SK-N-SH (cell line): ENCODE results near the gene ZNF454. TPM values are rescaled to one million over a fixed set of nuclear protein-coding genes. Genes with fewer than 3 reads are reported as not detected.

Experiments used
- CTCF ChIA-PET: fragments of 300-600, 350-600 bp; formaldehyde crosslinking; extraction: SDS; loops from one replicate; lab custom pipeline; 2021; lab: Yijun Ruan, JAX
- POLR2A ChIA-PET: fragments of 350-600 bp; sonication (Branson Sonifier 250); formaldehyde crosslinking; extraction: SDS; loops from one replicate; lab custom pipeline; 2020; ENCODE audit warnings: antibody characterized with exemption, inconsistent platforms; lab: Yijun Ruan, JAX
- DNase-seq: peaks from one replicate; pipeline ENCODE4 v3.0.0; 2012
- H2AFZ ChIP-seq: fragments of 200-600 bp; sonication (generic); 2 replicates; pipeline ENCODE4 v1.8.1; 2016; ENCODE audit warnings: antibody characterized with exemption, mild to moderate bottlenecking, low read depth
- H3F3A ChIP-seq: fragments of 200-600 bp; sonication (generic); replicated peaks from 2 replicates; pipeline ENCODE3; 2016; ENCODE audit warnings: antibody characterized with exemption, mild to moderate bottlenecking; ENCODE audit not compliant: insufficient read depth
- H3K27ac ChIP-seq, 2 experiments: fragments of 200-500 bp in 1 of 2; fragments of 200-600 bp in 1 of 2; sonication (Bioruptor generic) in 1 of 2; sonication (generic), shearing (Covaris generic) in 1 of 2; 2 replicates each; pipeline versions ENCODE4 v1.5.1 to v1.6.1; 2014 to 2016; ENCODE audit warnings: low read depth in 2 of 2, inconsistent platforms in 1 of 2, low read length in 1 of 2, mild to moderate bottlenecking in 1 of 2, mixed read lengths in 1 of 2
- H3K27me3 ChIP-seq: fragments of 200-600 bp; sonication (generic), shearing (Covaris generic); 2 replicates; pipeline ENCODE4 v1.6.1; 2016; ENCODE audit warnings: mixed run types; ENCODE audit not compliant: insufficient read depth
- H3K36me3 ChIP-seq, 2 experiments: fragments of 200-500 bp in 1 of 2; fragments of 200-600 bp in 1 of 2; sonication (Bioruptor generic) in 1 of 2; sonication (generic) in 1 of 2; replicated peaks in 1 of 2; 2 replicates each; pipeline versions ENCODE3 to v1.5.1; 2014 to 2016; ENCODE audit warnings: low read length in 1 of 2, mild to moderate bottlenecking in 1 of 2; ENCODE audit not compliant: insufficient read depth in 2 of 2, control insufficient read depth in 1 of 2
- H3K4me1 ChIP-seq, 2 experiments: fragments of 200-500 bp in 1 of 2; fragments of 200-600 bp in 1 of 2; sonication (Bioruptor generic) in 1 of 2; sonication (generic), shearing (Covaris generic) in 1 of 2; 2 replicates each; pipeline versions ENCODE4 v1.5.1 to v1.6.1; 2014 to 2016; ENCODE audit warnings: low read depth in 1 of 2, low read length in 1 of 2, mixed run types in 1 of 2; ENCODE audit not compliant: insufficient read depth in 2 of 2, control insufficient read depth in 1 of 2
- H3K4me2 ChIP-seq: fragments of 200-600 bp; sonication (generic), shearing (Covaris generic); 2 replicates; pipeline ENCODE4 v1.6.1; 2017; ENCODE audit warnings: mixed run types
- H3K4me3 ChIP-seq, 2 experiments: fragments of 200-500 bp in 1 of 2; fragments of 200-600 bp in 1 of 2; sonication (Bioruptor generic) in 1 of 2; sonication (generic), shearing (Covaris generic) in 1 of 2; 2 replicates each; pipeline versions ENCODE4 v1.5.1 to v1.8.1; 2014 to 2016; ENCODE audit warnings: low read depth in 2 of 2, inconsistent platforms in 1 of 2, low read length in 1 of 2, mild to moderate bottlenecking in 1 of 2, mixed read lengths in 1 of 2, moderate library complexity in 1 of 2
- H3K79me2 ChIP-seq: fragments of 200-600 bp; sonication (generic); 2 replicates; pipeline ENCODE4 v1.8.1; 2017; ENCODE audit warnings: mild to moderate bottlenecking; ENCODE audit not compliant: insufficient read depth
- H3K9ac ChIP-seq: fragments of 200-600 bp; sonication (generic); 2 replicates; pipeline ENCODE4 v1.6.1; 2017; ENCODE audit warnings: mixed run types
- H3K9me2 ChIP-seq: fragments of 200-600 bp; sonication (generic); 2 replicates; pipeline ENCODE4 v1.6.1; 2017; ENCODE audit warnings: mixed run types
- H3K9me3 ChIP-seq: fragments of 200-600 bp; sonication (generic); 2 replicates; pipeline ENCODE4 v1.6.1; 2017; ENCODE audit warnings: mixed run types, mild to moderate bottlenecking, moderate library complexity
- H4K20me1 ChIP-seq: fragments of 200-600 bp; sonication (generic); 2 replicates; pipeline ENCODE4 v1.6.1; 2017; ENCODE audit warnings: mild to moderate bottlenecking, mixed run types; ENCODE audit not compliant: insufficient read depth
- ELF1 ChIP-seq: IDR thresholded peaks from 2 replicates; pipeline ENCODE4 v1.4.0; 2012
- FOSL2 ChIP-seq: IDR thresholded peaks from 2 replicates; pipeline ENCODE4 v1.4.0; 2012; ENCODE audit warnings: low read depth, mild to moderate bottlenecking, moderate library complexity, borderline replicate concordance
- FOXJ3 ChIP-seq: sonication (generic); formaldehyde crosslinking; IDR thresholded peaks from 2 replicates; pipeline ENCODE4 v1.5.1; 2020; ENCODE audit warnings: mild to moderate bottlenecking, missing genetic modification reagents
- GABPA ChIP-seq: IDR thresholded peaks from 2 replicates; pipeline ENCODE4 v1.4.0; 2012; ENCODE audit warnings: low read depth, mild to moderate bottlenecking
- GATA2 ChIP-seq: sonication (generic); formaldehyde crosslinking; IDR thresholded peaks from 2 replicates; pipeline ENCODE4 v1.5.0; 2020; ENCODE audit warnings: mild to moderate bottlenecking, missing genetic modification reagents
- MEF2A ChIP-seq: IDR thresholded peaks from 2 replicates; pipeline ENCODE4 v1.4.0; 2012; ENCODE audit warnings: low read depth, borderline replicate concordance
- NRF1 ChIP-seq: IDR thresholded peaks from 2 replicates; pipeline ENCODE4 v1.6.1; 2012; ENCODE audit warnings: low read depth, mild to moderate bottlenecking, low read length
- POLR2AphosphoS5 ChIP-seq: IDR thresholded peaks from 2 replicates; pipeline ENCODE4 v1.6.1; 2012; ENCODE audit warnings: low read depth, low read length
- RAD21 ChIP-seq: IDR thresholded peaks from 2 replicates; pipeline ENCODE4 v1.6.1; 2012; ENCODE audit warnings: mild to moderate bottlenecking, low read length
- RCOR1 ChIP-seq: fragments of 150-350 bp; IDR thresholded peaks from 2 replicates; pipeline ENCODE4 v1.6.1; 2017; ENCODE audit warnings: antibody characterized with exemption, low read length
- RFX5 ChIP-seq: IDR thresholded peaks from 2 replicates; pipeline ENCODE4 v1.6.1; 2012; ENCODE audit warnings: mild to moderate bottlenecking, improper control_type of control experiment, low read length
- RXRA ChIP-seq: IDR thresholded peaks from 2 replicates; pipeline ENCODE4 v1.4.0; 2012; ENCODE audit warnings: low read depth, mild to moderate bottlenecking, borderline replicate concordance
- SMC3 ChIP-seq: IDR thresholded peaks from 2 replicates; pipeline ENCODE4 v1.6.1; 2012; ENCODE audit warnings: low read depth, low read length, improper control_type of control experiment
- TEAD4 ChIP-seq: IDR thresholded peaks from 2 replicates; pipeline ENCODE4 v1.4.0; 2012; ENCODE audit warnings: mild to moderate bottlenecking, borderline replicate concordance; ENCODE audit not compliant: insufficient read depth
- WGBS: methylation state at CpG from one replicate; pipeline ENCODE4 v1.1.6; 2017; ENCODE audit warnings: low lambda C conversion rate; 5-methylcytosine and 5-hydroxymethylcytosine counted together
- polyA plus RNA-seq, 3 experiments: library from polyadenylated mRNA; depleted of rRNA; stranded (reverse); fragments of >200 nt; gene quantifications; 2 replicates each; pipeline ENCODE4 v1.2.3, GENCODE V29; 2012
- TF ChIP-seq, protein P1 (sequence below): fragments of 200-600 bp; sonication (generic); IDR thresholded peaks from 2 replicates; pipeline ENCODE4 v1.6.1; 2017; ENCODE audit warnings: antibody characterized with exemption, mild to moderate bottlenecking, moderate library complexity
- TF ChIP-seq, protein P2 (sequence below): fragments of 150-350 bp; IDR thresholded peaks from 2 replicates; pipeline ENCODE4 v1.6.1; 2016; ENCODE audit warnings: mild to moderate bottlenecking, low read depth, low read length
- TF ChIP-seq, protein P3 (sequence below): IDR thresholded peaks from 2 replicates; pipeline ENCODE4 v1.4.0; 2012; ENCODE audit warnings: low read depth, borderline replicate concordance
- TF ChIP-seq, protein P4 (sequence below): fragments of 150-350 bp; IDR thresholded peaks from 2 replicates; pipeline ENCODE4 v1.6.1; 2017; ENCODE audit warnings: antibody characterized with exemption, low read length, low read depth, borderline replicate concordance

The ZNF454 gene
- polyA plus RNA-seq, 1 of the 3 experiments (the other 2 are of a cell fraction) = 0.15 TPM

DNA sequence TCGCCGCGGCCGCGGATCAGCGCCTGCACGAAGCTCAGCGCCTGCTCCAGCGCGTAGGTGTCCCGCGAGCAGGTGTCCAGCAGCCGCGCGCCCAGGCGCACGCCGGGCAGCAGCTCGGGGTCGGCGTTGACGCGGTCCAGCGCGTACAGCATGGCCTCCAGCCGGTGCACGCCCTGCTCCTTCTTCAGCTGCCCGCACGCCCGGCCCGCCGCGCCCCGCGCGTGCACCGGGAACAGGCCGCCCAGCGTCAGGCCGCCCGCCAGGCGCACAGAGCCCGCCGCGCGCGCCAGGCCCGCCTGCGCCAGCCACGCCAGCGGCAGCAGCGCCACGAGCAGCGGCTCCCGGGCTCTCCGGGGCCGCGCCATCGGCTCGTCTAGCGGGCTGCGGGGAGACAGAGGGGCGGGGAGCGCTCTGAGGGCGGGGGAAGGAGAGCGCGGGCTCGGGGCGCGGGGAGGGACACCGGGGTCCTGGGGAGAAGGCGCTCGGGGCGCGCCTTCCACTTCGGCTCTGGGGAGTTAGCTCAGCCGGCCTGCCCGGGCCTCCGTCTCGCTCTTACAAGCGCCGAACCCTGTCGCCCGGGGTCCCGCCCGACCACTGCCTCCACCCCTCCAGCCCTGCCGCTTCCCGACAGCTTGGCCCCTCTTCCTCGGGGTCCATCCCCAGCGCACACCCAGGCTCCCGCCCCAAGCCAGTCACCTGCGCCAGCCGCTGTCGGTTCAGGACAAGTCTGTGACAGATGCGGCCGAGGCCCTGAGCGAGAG lies 53.8 kb downstream of the ZNF454 start, which contains the start of gene GRM6:
TSS of gene GRM6 (minus strand) at position 741 of the 761 bp plus-strand sequence. CDS start at position 365, 376 bp downstream.
- H3K9ac ChIP-seq = no peak within 1 kb of the TSS
- H3F3A ChIP-seq = no peaks in the 10 kb centered on the region
- no peak within 1 kb of the TSS for H2AFZ ChIP-seq
- 41% methylated on average over 10 of the region's 97 CpGs for WGBS
- no peaks in the 10 kb centered on the region; a peak in 1 of 4 replicates for H3K4me1 ChIP-seq
- H3K79me2 ChIP-seq = no peaks in the 10 kb centered on the region
- no peak within 1 kb of the TSS for H3K4me3 ChIP-seq
- H4K20me1 ChIP-seq = no peaks in the 10 kb centered on the region
- no peaks in the 10 kb centered on the region for H3K36me3 ChIP-seq
- no peaks in the 10 kb centered on the region for H3K27me3 ChIP-seq
- no peak within 1 kb of the TSS for H3K27ac ChIP-seq
- no peaks in the 10 kb centered on the region for H3K9me2 ChIP-seq
- ChIA-PET POLR2A (no interaction called here), CTCF (interaction anchor here (0.7 to 1.0 kb wide), 2 partner anchors 19 to 58 kb away, joined by 3 to 4 read pairs; no protein-coding TSS in a partner anchor)
- no peaks in the 10 kb centered on the region for H3K9me3 ChIP-seq
- no peak within 1 kb of the TSS for H3K4me2 ChIP-seq
- DNase-seq = peak; percentile 61
- TF ChIP-seq ELF1 = no peak
- no peak for TF ChIP-seq RXRA
- TF ChIP-seq TEAD4 = no peak
- TF ChIP-seq GATA2 = no peak
- TF ChIP-seq SMC3 = no peak
- TF ChIP-seq, protein P1, sequence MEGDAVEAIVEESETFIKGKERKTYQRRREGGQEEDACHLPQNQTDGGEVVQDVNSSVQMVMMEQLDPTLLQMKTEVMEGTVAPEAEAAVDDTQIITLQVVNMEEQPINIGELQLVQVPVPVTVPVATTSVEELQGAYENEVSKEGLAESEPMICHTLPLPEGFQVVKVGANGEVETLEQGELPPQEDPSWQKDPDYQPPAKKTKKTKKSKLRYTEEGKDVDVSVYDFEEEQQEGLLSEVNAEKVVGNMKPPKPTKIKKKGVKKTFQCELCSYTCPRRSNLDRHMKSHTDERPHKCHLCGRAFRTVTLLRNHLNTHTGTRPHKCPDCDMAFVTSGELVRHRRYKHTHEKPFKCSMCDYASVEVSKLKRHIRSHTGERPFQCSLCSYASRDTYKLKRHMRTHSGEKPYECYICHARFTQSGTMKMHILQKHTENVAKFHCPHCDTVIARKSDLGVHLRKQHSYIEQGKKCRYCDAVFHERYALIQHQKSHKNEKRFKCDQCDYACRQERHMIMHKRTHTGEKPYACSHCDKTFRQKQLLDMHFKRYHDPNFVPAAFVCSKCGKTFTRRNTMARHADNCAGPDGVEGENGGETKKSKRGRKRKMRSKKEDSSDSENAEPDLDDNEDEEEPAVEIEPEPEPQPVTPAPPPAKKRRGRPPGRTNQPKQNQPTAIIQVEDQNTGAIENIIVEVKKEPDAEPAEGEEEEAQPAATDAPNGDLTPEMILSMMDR = no peak
- TF ChIP-seq, protein P2, sequence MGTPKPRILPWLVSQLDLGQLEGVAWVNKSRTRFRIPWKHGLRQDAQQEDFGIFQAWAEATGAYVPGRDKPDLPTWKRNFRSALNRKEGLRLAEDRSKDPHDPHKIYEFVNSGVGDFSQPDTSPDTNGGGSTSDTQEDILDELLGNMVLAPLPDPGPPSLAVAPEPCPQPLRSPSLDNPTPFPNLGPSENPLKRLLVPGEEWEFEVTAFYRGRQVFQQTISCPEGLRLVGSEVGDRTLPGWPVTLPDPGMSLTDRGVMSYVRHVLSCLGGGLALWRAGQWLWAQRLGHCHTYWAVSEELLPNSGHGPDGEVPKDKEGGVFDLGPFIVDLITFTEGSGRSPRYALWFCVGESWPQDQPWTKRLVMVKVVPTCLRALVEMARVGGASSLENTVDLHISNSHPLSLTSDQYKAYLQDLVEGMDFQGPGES = no peak
- TF ChIP-seq RFX5 = no peak
- TF ChIP-seq GABPA = no peak
- TF ChIP-seq, protein P3, sequence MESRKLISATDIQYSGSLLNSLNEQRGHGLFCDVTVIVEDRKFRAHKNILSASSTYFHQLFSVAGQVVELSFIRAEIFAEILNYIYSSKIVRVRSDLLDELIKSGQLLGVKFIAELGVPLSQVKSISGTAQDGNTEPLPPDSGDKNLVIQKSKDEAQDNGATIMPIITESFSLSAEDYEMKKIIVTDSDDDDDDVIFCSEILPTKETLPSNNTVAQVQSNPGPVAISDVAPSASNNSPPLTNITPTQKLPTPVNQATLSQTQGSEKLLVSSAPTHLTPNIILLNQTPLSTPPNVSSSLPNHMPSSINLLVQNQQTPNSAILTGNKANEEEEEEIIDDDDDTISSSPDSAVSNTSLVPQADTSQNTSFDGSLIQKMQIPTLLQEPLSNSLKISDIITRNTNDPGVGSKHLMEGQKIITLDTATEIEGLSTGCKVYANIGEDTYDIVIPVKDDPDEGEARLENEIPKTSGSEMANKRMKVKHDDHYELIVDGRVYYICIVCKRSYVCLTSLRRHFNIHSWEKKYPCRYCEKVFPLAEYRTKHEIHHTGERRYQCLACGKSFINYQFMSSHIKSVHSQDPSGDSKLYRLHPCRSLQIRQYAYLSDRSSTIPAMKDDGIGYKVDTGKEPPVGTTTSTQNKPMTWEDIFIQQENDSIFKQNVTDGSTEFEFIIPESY = no peak
- TF ChIP-seq, protein P4, sequence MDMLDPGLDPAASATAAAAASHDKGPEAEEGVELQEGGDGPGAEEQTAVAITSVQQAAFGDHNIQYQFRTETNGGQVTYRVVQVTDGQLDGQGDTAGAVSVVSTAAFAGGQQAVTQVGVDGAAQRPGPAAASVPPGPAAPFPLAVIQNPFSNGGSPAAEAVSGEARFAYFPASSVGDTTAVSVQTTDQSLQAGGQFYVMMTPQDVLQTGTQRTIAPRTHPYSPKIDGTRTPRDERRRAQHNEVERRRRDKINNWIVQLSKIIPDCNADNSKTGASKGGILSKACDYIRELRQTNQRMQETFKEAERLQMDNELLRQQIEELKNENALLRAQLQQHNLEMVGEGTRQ = no peak
- TF ChIP-seq POLR2AphosphoS5 = no peak
- no peak for TF ChIP-seq FOXJ3
- TF ChIP-seq FOSL2 = no peak
- TF ChIP-seq RAD21 = no peak
- no peak for TF ChIP-seq NRF1
- no peak for TF ChIP-seq MEF2A
- TF ChIP-seq RCOR1 = no peak
